Osteoblast (primary cell): ENCODE results near the gene CRYL1. TPM values are rescaled to one million over a fixed set of nuclear protein-coding genes. Genes with fewer than 3 reads are reported as not detected.

Source experiments
- DNase-seq: peaks from one replicate; pipeline ENCODE4 v3.0.0; 2011; ENCODE audit warnings: low spot score, mixed read lengths; ENCODE audit not compliant: insufficient read length; ENCODE audit errors: missing footprints
- H2AFZ ChIP-seq: 2 replicates; pipeline ENCODE4 v1.6.0; 2011; ENCODE audit warnings: mild to moderate bottlenecking, low read length
- H3K27ac ChIP-seq: 2 replicates; pipeline ENCODE4 v1.5.1; 2011; ENCODE audit warnings: mild to moderate bottlenecking, low read depth, low read length, moderate library complexity
- H3K27me3 ChIP-seq: 2 replicates; pipeline ENCODE4 v1.6.0; 2012; ENCODE audit warnings: mild to moderate bottlenecking, control low read depth, inconsistent platforms, low read length, moderate library complexity; ENCODE audit not compliant: insufficient read depth
- H3K36me3 ChIP-seq: 2 replicates; pipeline ENCODE4 v1.5.1; 2011; ENCODE audit warnings: mild to moderate bottlenecking, low read length, control low read depth, moderate library complexity; ENCODE audit not compliant: insufficient read depth
- H3K4me1 ChIP-seq: 2 replicates; pipeline ENCODE4 v1.5.1; 2011; ENCODE audit warnings: mild to moderate bottlenecking, low read length, control low read depth, moderate library complexity; ENCODE audit not compliant: insufficient read depth
- H3K4me2 ChIP-seq: 2 replicates; pipeline ENCODE4 v1.6.0; 2011; ENCODE audit warnings: mild to moderate bottlenecking, low read length; ENCODE audit not compliant: insufficient read depth
- H3K4me3 ChIP-seq: fragments of 200-600 bp; sonication (generic); 3 replicates; pipeline ENCODE4 v1.5.1; 2012; ENCODE audit warnings: mild to moderate bottlenecking, low read length, inconsistent platforms; ENCODE audit not compliant: insufficient read depth
- H3K79me2 ChIP-seq: 2 replicates; pipeline ENCODE4 v1.6.0; 2012; ENCODE audit warnings: mild to moderate bottlenecking, low read length, control low read depth, inconsistent platforms; ENCODE audit not compliant: insufficient read depth
- H3K9me3 ChIP-seq: 2 replicates; pipeline ENCODE4 v1.5.1; 2011; ENCODE audit warnings: low read depth, low read length, control low read depth
- H4K20me1 ChIP-seq: 2 replicates; pipeline ENCODE4 v1.6.0; 2012; ENCODE audit warnings: mild to moderate bottlenecking, low read length, control low read depth; ENCODE audit not compliant: insufficient read depth
- CTCF ChIP-seq: IDR thresholded peaks from 2 replicates; pipeline ENCODE4 v1.5.1; 2011; ENCODE audit warnings: mild to moderate bottlenecking, low read depth, low read length, moderate library complexity; ENCODE audit errors: extremely low read depth
- total RNA-seq: library from RNA; depleted of rRNA; stranded (reverse); fragments of >200 nt; gene quantifications from 2 replicates; pipeline ENCODE4 v1.2.3, GENCODE V29; 2012

Gene CRYL1
- total RNA-seq, 1 donor = 12.7 TPM

GRCh38 chr13:20370815-20371421 is 154.7 kb downstream of the CRYL1 start:
- no peaks in the 10 kb centered on the region for H3K9me3 ChIP-seq
- no peaks in the 10 kb centered on the region for H3K79me2 ChIP-seq
- H3K27me3 ChIP-seq = peaks cover 23% of the 10 kb centered on the region
- H3K4me2 ChIP-seq = no peak overlapping the region
- H3K27ac ChIP-seq = no peak overlapping the region
- no peaks in the 10 kb centered on the region for H3K36me3 ChIP-seq
- no peak overlapping the region for H3K4me3 ChIP-seq
- H4K20me1 ChIP-seq = no peaks in the 10 kb centered on the region
- TF ChIP-seq CTCF = no peak
- no peaks in the 10 kb centered on the region for H3K4me1 ChIP-seq
- DNase-seq = no peak
- no peak overlapping the region for H2AFZ ChIP-seq

- TF ChIP-seq CTCF = no peak
- no peak overlapping the region for H2AFZ ChIP-seq
- H3K27me3 ChIP-seq = peaks cover 18% of the 10 kb centered on the region
- no peaks in the 10 kb centered on the region for H3K79me2 ChIP-seq
- no peaks in the 10 kb centered on the region for H3K36me3 ChIP-seq
- H3K4me1 ChIP-seq = no peaks in the 10 kb centered on the region
- H3K4me2 ChIP-seq = no peak overlapping the region
- no peaks in the 10 kb centered on the region for H3K9me3 ChIP-seq
- no peak for DNase-seq
- no peak overlapping the region for H3K27ac ChIP-seq
- no peak overlapping the region for H3K4me3 ChIP-seq
- no peaks in the 10 kb centered on the region for H4K20me1 ChIP-seq
Measured at GRCh38 chr13:20369886-20370361, 155.7 kb downstream of the CRYL1 start.

GRCh38 chr13:20366056-20366455 is 159.6 kb downstream of the CRYL1 start:
- H3K9me3 ChIP-seq = no peaks in the 10 kb centered on the region

More at GRCh38 chr13:20366056-20366455, 159.6 kb downstream of the CRYL1 start:
- Histone ChIP-seq H3K27ac (no peak overlapping the region), H3K4me3 (no peak overlapping the region), H4K20me1 (no peaks in the 10 kb centered on the region), H3K27me3 (peaks cover 7% of the 10 kb centered on the region), H3K36me3 (no peaks in the 10 kb centered on the region), H3K79me2 (no peaks in the 10 kb centered on the region), H2AFZ (no peak overlapping the region), H3K4me2 (no peak overlapping the region), H3K4me1 (no peaks in the 10 kb centered on the region)
- no peak for TF ChIP-seq CTCF
- DNase-seq = no peak
